ENCODE results near the gene SLC25A4. TPM values are rescaled to one million over a fixed set of nuclear protein-coding genes. Genes with fewer than 3 reads are reported as not detected.

Gene SLC25A4
- total and polyA plus RNA-seq, 2 of the 13 experiments (the other 11 are each of a cell fraction or from before 2014, with no cell fraction given) = 30.3 to 42.1 TPM

DNA sequence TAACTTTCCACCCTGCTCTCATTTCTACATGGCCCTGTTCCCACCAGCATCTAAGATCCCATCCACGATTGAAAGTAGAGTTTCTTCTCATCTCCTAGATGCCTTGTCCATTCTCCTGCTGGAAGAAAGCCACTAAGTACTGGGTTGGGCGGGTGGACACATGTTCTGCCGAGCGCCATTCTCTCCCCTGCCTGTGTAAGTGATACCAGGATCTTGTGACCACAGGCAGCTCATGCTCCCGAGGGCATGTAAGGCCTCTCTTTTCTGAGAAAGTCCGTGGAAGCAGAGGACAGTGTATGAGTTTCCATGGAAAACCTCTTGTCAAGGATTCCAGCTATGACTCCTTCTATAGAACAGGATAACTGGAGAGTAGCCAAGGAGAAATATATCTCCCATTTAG, 3.3 kb upstream of the SLC25A4 start:
- CTCF ChIA-PET (ENCODE audit: low intra/inter-chr PET ratio, low total read pairs) = no interaction called here
- 0 out of 5 replicates have a peak, but pooled peaks cover 0 to 3% of the 10 kb centered on the region in 2 experiments for H3K36me3 ChIP-seq (replicated peaks in 1 of 2; ENCODE audit: control insufficient read depth in 1 of 2, insufficient read depth in 2 of 2, low read length in 2 of 2)
- H3K27me3 ChIP-seq (ENCODE audit: control insufficient read depth in 1 of 2, insufficient read depth in 2 of 2, low read length in 2 of 2) = peaks cover 0 to 11% of the 10 kb centered on the region in 2 experiments; a peak in 3 of 5 replicates
- ATAC-seq = no peak
- no peak overlapping the region for H2AFZ ChIP-seq (ENCODE audit: low read length)
- no peak for DNase-seq (ENCODE audit: low spot score)
- intact Hi-C loops (cut with micrococcal nuclease; ENCODE audit: unreplicated experiment) (loop anchor here (5.0 kb wide), 1 partner anchor 63 kb away; the partner anchor contains the start of gene CFAP97), in situ Hi-C loops (cut with HindIII; ENCODE audit: extremely low pct_ligation_motif_present, low pct_unique_long_range_greater_than_20kb) (loop anchor here (5.0 kb wide), 1 partner anchor 102 kb away; no protein-coding TSS in a partner anchor)
- no peak for TF ChIP-seq REXO4 (CRISPR knock-in tag; IDR thresholded peaks at IDR 0.05; ENCODE audit: borderline replicate concordance)
- no peak overlapping the region for H3K27ac ChIP-seq (ENCODE audit: extremely low read length, insufficient read depth, low read length)
- FAIRE-seq = no peak
- no peak overlapping the region for H3K9ac ChIP-seq (ENCODE audit: insufficient read depth, low read depth, low read length)
- peaks cover 12% of the 10 kb centered on the region for H3K79me2 ChIP-seq (ENCODE audit: insufficient read depth, low read length)
- H3K4me3 ChIP-seq (replicated peaks in 1 of 3; ENCODE audit: insufficient read depth in 1 of 3, low read depth in 2 of 3, low read length in 3 of 3) = no peak overlapping the region
- POLR2A ChIA-PET = no interaction called here
- H4K20me1 ChIP-seq (ENCODE audit: insufficient read depth, low read length) = peaks cover 6% of the 10 kb centered on the region; the same call in 1 of the 2 replicates
- no peaks in the 10 kb centered on the region for H3K9me3 ChIP-seq (ENCODE audit: low read length)
- BruUV-seq (replicated peaks) = no TSS peak
- peaks cover 20% of the 10 kb centered on the region for H3K4me1 ChIP-seq (ENCODE audit: insufficient read depth, low read length)
- H3K4me2 ChIP-seq (ENCODE audit: low read depth, low read length) = no peak overlapping the region
- WGBS (ENCODE audit: low lambda C conversion rate) = 25% methylated on average over 6 of the region's 6 CpGs

DNA sequence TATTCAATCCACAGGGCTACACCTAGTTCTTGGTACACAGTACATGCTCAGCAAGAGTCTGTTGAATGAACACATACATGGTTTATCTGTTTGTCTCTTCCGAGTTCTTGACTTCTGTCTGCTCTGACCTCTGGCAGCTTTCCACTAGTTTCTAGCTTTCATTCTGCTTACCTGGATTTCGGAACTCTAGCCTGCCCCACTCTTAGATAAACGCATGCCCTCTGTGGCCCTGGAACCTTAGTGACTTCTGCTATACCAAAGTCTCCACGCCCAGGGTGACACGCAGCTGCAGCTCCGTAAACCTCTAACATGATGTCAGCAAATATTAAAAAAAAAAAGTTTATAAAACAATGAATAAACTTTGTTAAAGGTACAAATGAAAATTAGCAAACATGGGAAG, 1.3 kb upstream of the SLC25A4 start:
- in situ Hi-C loops (cut with HindIII; ENCODE audit: extremely low pct_ligation_motif_present, low pct_unique_long_range_greater_than_20kb) = no loop called here
- Histone ChIP-seq H3K9ac (ENCODE audit: insufficient read depth, low read depth, low read length) (0 out of 2 replicates have a peak overlapping the region, but pooled peaks have one; percentile 27), H3K27ac (ENCODE audit: extremely low read length, insufficient read depth, low read length) (no peak overlapping the region), H3K79me2 (ENCODE audit: insufficient read depth, low read length) (peaks cover 13% of the 10 kb centered on the region), H3K27me3 (ENCODE audit: control insufficient read depth in 1 of 2, insufficient read depth in 2 of 2, low read length in 2 of 2) (peaks cover 0 to 11% of the 10 kb centered on the region in 2 experiments; a peak in 3 of 5 replicates), H3K4me3 (replicated peaks in 1 of 3; ENCODE audit: insufficient read depth in 1 of 3, low read depth in 2 of 3, low read length in 3 of 3) (peak overlapping the region; percentile 24 to 79 (median 75); a peak in 5 of 6 replicates), H3K36me3 (replicated peaks in 1 of 2; ENCODE audit: control insufficient read depth in 1 of 2, insufficient read depth in 2 of 2, low read length in 2 of 2) (peaks cover 0 to 21% of the 10 kb centered on the region in 2 experiments; a peak in 4 of 5 replicates), H3K4me2 (ENCODE audit: low read depth, low read length) (peak overlapping the region; percentile 91), H4K20me1 (ENCODE audit: insufficient read depth, low read length) (peaks cover 6% of the 10 kb centered on the region; the same call in 1 of the 2 replicates), H3K9me3 (ENCODE audit: low read length) (no peaks in the 10 kb centered on the region), H3K4me1 (ENCODE audit: insufficient read depth, low read length) (peaks cover 34% of the 10 kb centered on the region), H2AFZ (ENCODE audit: low read length) (no peak overlapping the region)
- WGBS (ENCODE audit: low lambda C conversion rate) = 1% methylated on average over 6 of the region's 6 CpGs
- DNase-seq (ENCODE audit: low spot score) (no peak), FAIRE-seq (peak; percentile 36), ATAC-seq (no peak)
- ChIA-PET CTCF (ENCODE audit: low intra/inter-chr PET ratio, low total read pairs) (no interaction called here), POLR2A (interaction anchor here (2.4 kb wide), 1 partner anchor 408 kb away, joined by 11 read pairs; the partner anchor contains the start of gene CENPU)
- intact Hi-C loops (cut with micrococcal nuclease; ENCODE audit: unreplicated experiment) = loop anchor here (5.0 kb wide), 1 partner anchor 61 kb away; the partner anchor contains the start of gene CFAP97
- no TSS peak for BruUV-seq (replicated peaks)
- TF ChIP-seq, protein P1, sequence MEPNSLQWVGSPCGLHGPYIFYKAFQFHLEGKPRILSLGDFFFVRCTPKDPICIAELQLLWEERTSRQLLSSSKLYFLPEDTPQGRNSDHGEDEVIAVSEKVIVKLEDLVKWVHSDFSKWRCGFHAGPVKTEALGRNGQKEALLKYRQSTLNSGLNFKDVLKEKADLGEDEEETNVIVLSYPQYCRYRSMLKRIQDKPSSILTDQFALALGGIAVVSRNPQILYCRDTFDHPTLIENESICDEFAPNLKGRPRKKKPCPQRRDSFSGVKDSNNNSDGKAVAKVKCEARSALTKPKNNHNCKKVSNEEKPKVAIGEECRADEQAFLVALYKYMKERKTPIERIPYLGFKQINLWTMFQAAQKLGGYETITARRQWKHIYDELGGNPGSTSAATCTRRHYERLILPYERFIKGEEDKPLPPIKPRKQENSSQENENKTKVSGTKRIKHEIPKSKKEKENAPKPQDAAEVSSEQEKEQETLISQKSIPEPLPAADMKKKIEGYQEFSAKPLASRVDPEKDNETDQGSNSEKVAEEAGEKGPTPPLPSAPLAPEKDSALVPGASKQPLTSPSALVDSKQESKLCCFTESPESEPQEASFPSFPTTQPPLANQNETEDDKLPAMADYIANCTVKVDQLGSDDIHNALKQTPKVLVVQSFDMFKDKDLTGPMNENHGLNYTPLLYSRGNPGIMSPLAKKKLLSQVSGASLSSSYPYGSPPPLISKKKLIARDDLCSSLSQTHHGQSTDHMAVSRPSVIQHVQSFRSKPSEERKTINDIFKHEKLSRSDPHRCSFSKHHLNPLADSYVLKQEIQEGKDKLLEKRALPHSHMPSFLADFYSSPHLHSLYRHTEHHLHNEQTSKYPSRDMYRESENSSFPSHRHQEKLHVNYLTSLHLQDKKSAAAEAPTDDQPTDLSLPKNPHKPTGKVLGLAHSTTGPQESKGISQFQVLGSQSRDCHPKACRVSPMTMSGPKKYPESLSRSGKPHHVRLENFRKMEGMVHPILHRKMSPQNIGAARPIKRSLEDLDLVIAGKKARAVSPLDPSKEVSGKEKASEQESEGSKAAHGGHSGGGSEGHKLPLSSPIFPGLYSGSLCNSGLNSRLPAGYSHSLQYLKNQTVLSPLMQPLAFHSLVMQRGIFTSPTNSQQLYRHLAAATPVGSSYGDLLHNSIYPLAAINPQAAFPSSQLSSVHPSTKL (CRISPR knock-in tag; IDR thresholded peaks at IDR 0.05) = no peak
- TF ChIP-seq, protein P2, sequence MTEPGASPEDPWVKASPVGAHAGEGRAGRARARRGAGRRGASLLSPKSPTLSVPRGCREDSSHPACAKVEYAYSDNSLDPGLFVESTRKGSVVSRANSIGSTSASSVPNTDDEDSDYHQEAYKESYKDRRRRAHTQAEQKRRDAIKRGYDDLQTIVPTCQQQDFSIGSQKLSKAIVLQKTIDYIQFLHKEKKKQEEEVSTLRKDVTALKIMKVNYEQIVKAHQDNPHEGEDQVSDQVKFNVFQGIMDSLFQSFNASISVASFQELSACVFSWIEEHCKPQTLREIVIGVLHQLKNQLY (CRISPR knock-in tag; IDR thresholded peaks at IDR 0.05) = no peak
- TF ChIP-seq ZNF598 (CRISPR knock-in tag; IDR thresholded peaks at IDR 0.05; ENCODE audit: borderline replicate concordance) (no peak), PRPF4 (IDR thresholded peaks at IDR 0.05; ENCODE audit: low read depth, low read length, poor library complexity, severe bottlenecking) (no peak)
